Cardiac muscle cell (in vitro differentiated cells and primary cell): ENCODE measurements around the gene CRAT. TPM values are rescaled to one million over a fixed set of nuclear protein-coding genes. Genes with fewer than 3 reads are reported as not detected.

Experiments
- DNase-seq, 2 donors: peaks; one replicate each; pipeline versions ENCODE4 v3.0.0 to v3.0.0-alpha.2; 2010 to 2017; ENCODE audit warnings: low read depth in 1 of 2, low spot score in 1 of 2
- H3K27ac ChIP-seq: fragments of 200-600 bp; sonication (generic); 2 replicates; pipeline ENCODE4 v1.5.1; 2016
- H3K27me3 ChIP-seq: fragments of 200-600 bp; sonication (generic); 2 replicates; pipeline ENCODE4 v1.6.0; 2016; ENCODE audit warnings: control low read depth
- H3K36me3 ChIP-seq: fragments of 200-600 bp; sonication (generic); 2 replicates; pipeline ENCODE4 v1.5.1; 2016; ENCODE audit warnings: control low read depth
- H3K4me1 ChIP-seq: fragments of 200-600 bp; sonication (generic); 2 replicates; pipeline ENCODE4 v1.8.1; 2017; ENCODE audit warnings: low read depth, mild to moderate bottlenecking, mixed run types
- H3K4me3 ChIP-seq: fragments of 200-600 bp; sonication (generic); 2 replicates; pipeline ENCODE4 v1.5.1; 2016; ENCODE audit warnings: mild to moderate bottlenecking
- H3K9me3 ChIP-seq: fragments of 200-600 bp; sonication (generic); 2 replicates; pipeline ENCODE4 v1.5.1; 2017; ENCODE audit warnings: low read depth, mild to moderate bottlenecking, control low read depth
- polyA plus RNA-seq: library from polyadenylated mRNA; unstranded; fragments of >200 nt; fragmentation: Nextera tagmentation; extraction: Ambion mirVana; gene quantifications from 2 replicates; pipeline ENCODE4 v1.2.1, GENCODE V29; 2016
- total RNA-seq: library from RNA; depleted of rRNA; stranded (reverse); fragments of >200 nt; gene quantifications from 2 replicates; pipeline ENCODE4 v1.2.3, GENCODE V29; 2016
- TF ChIP-seq, protein P1 (sequence below): IDR thresholded peaks from 2 replicates; pipeline ENCODE4 v1.5.1; 2012; ENCODE audit warnings: low read depth, mild to moderate bottlenecking, low read length

Gene CRAT
- total and polyA plus RNA-seq, 2 experiments from 2014 or later: 80.6 to 81.6 TPM

DNA sequence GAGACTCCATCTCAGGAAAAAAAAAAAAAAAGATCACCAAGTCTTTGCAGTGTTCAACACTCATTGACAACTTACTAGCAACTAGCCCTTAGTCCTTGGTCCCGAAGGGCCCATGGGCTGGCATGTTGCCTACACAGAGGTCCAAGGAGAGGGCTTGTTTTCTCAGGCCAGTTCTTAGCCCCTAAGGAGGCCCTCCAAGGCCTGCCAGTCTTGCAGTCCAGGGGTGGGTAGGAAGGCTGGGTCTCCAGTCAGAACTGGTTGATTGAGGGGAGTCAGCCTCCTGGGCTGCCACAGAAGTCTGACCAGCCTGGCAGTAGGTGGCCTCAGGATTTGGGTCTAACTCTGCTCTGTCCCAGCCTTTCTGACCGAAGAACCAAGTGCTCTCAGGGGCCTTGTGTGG is 34.7 kb upstream of the CRAT start:
- TF ChIP-seq, protein P1, sequence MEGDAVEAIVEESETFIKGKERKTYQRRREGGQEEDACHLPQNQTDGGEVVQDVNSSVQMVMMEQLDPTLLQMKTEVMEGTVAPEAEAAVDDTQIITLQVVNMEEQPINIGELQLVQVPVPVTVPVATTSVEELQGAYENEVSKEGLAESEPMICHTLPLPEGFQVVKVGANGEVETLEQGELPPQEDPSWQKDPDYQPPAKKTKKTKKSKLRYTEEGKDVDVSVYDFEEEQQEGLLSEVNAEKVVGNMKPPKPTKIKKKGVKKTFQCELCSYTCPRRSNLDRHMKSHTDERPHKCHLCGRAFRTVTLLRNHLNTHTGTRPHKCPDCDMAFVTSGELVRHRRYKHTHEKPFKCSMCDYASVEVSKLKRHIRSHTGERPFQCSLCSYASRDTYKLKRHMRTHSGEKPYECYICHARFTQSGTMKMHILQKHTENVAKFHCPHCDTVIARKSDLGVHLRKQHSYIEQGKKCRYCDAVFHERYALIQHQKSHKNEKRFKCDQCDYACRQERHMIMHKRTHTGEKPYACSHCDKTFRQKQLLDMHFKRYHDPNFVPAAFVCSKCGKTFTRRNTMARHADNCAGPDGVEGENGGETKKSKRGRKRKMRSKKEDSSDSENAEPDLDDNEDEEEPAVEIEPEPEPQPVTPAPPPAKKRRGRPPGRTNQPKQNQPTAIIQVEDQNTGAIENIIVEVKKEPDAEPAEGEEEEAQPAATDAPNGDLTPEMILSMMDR: no peak
- H3K36me3 ChIP-seq: peaks cover 16% of the 10 kb centered on the region
- no peak overlapping the region for H3K4me3 ChIP-seq
- peaks cover 59% of the 10 kb centered on the region for H3K4me1 ChIP-seq
- H3K9me3 ChIP-seq: no peaks in the 10 kb centered on the region
- no peaks in the 10 kb centered on the region for H3K27me3 ChIP-seq
- peak overlapping the region; percentile 95 for H3K27ac ChIP-seq
- DNase-seq: peak in 1 of 2 donors; percentile 43

- H3K9me3 ChIP-seq: no peaks in the 10 kb centered on the region
- DNase-seq: peak; percentile 91 to 98
- peaks cover 71% of the 10 kb centered on the region for H3K4me1 ChIP-seq
- H3K27ac ChIP-seq: peak overlapping the region; percentile 99
- TF ChIP-seq, protein P1: peak; percentile 97
- no peaks in the 10 kb centered on the region for H3K27me3 ChIP-seq
- H3K4me3 ChIP-seq: no peak overlapping the region
- H3K36me3 ChIP-seq: peaks cover 10% of the 10 kb centered on the region
Measured at GRCh38 chr9:129143031-129143927, 32.7 kb upstream of the CRAT start.

- TF ChIP-seq, protein P1: no peak
- DNase-seq: no peak
- no peaks in the 10 kb centered on the region for H3K27me3 ChIP-seq
- peaks cover 9% of the 10 kb centered on the region for H3K36me3 ChIP-seq
- H3K27ac ChIP-seq: peak overlapping the region; percentile 99
- H3K4me1 ChIP-seq: peaks cover 71% of the 10 kb centered on the region
- H3K9me3 ChIP-seq: no peaks in the 10 kb centered on the region
- peak overlapping the region; percentile 41 for H3K4me3 ChIP-seq
Measured at GRCh38 chr9:129142138-129142935, 31.7 kb upstream of the CRAT start.

- H3K4me1 ChIP-seq: peaks cover 62% of the 10 kb centered on the region
- peak overlapping the region; percentile 99 for H3K27ac ChIP-seq
- peak in 1 of 2 donors; percentile 93 for DNase-seq
Measured at GRCh38 chr9:129141066-129142041, 30.8 kb upstream of the CRAT start.

More at GRCh38 chr9:129141066-129142041, 30.8 kb upstream of the CRAT start:
- Histone ChIP-seq H3K36me3 (peaks cover 9% of the 10 kb centered on the region), H3K9me3 (no peaks in the 10 kb centered on the region), H3K27me3 (no peaks in the 10 kb centered on the region), H3K4me3 (peak overlapping the region; percentile 41)
- TF ChIP-seq, protein P1: no peak
